ENCODE results near the gene RNF7. TPM values are rescaled to one million over a fixed set of nuclear protein-coding genes. Genes with fewer than 3 reads are reported as not detected.
A peak's percentile ranks its signal among the peaks of the same experiment; 100 is the strongest.

The RNF7 gene
- total and polyA plus RNA-seq, 2 of the 13 experiments (the other 11 are each of a cell fraction or from before 2014, with no cell fraction given): 66.4 to 94.7 TPM

GRCh38 chr3:141728355-141728892 lies 9.7 kb upstream of the RNF7 start (continued):
- TF ChIP-seq ARID4A (CRISPR knock-in tag; IDR thresholded peaks at IDR 0.05; ENCODE audit: borderline replicate concordance) (peak; percentile 50; the same call in 1 of the 2 replicates), RFXAP (CRISPR knock-in tag; IDR thresholded peaks at IDR 0.05; ENCODE audit: borderline replicate concordance) (peak; percentile 76; the same call in 1 of the 2 replicates), ELF3 (CRISPR knock-in tag; IDR thresholded peaks at IDR 0.05) (peak; percentile 55), ZNF451 (CRISPR knock-in tag; IDR thresholded peaks at IDR 0.05) (no peak), ZMYM3 (CRISPR knock-in tag; IDR thresholded peaks at IDR 0.05) (peak; percentile 57; the same call in 1 of the 2 replicates), MYPOP (CRISPR knock-in tag; IDR thresholded peaks at IDR 0.05) (0 out of 2 replicates have a peak, but pooled peaks have one; percentile 48), GATAD1 (CRISPR knock-in tag; IDR thresholded peaks at IDR 0.05) (0 out of 2 replicates have a peak, but pooled peaks have one; percentile 37), ZNF614 (CRISPR knock-in tag; IDR thresholded peaks at IDR 0.05; ENCODE audit: borderline replicate concordance) (peak; percentile 64; the same call in 1 of the 2 replicates), HNF4A (CRISPR knock-in tag; IDR thresholded peaks at IDR 0.05) (peak; percentile 84), IRF2 (CRISPR knock-in tag; IDR thresholded peaks at IDR 0.05) (peak; percentile 31; the same call in 1 of the 2 replicates), SOX5 (CRISPR knock-in tag; IDR thresholded peaks at IDR 0.05; ENCODE audit: borderline replicate concordance) (peak; percentile 56), ARID5B (CRISPR knock-in tag; IDR thresholded peaks at IDR 0.05) (peak; percentile 70), NAIF1 (CRISPR knock-in tag; IDR thresholded peaks at IDR 0.05; ENCODE audit: borderline replicate concordance) (peak; percentile 48; the same call in 1 of the 2 replicates), GFI1 (CRISPR knock-in tag; IDR thresholded peaks at IDR 0.05; ENCODE audit: borderline replicate concordance) (peak; percentile 81; the same call in 1 of the 2 replicates), ZNF792 (CRISPR knock-in tag; IDR thresholded peaks at IDR 0.05) (peak; percentile 61; the same call in 1 of the 2 replicates), ZNF607 (CRISPR knock-in tag; IDR thresholded peaks at IDR 0.05; ENCODE audit: borderline replicate concordance) (0 out of 2 replicates have a peak, but pooled peaks have one; percentile 43)
